SU-DHL-6 (cell line): ENCODE measurements around the gene ADAMTS7.
"Not testable (repeated sequence)": the region's sequence is repeated elsewhere in the genome, so short reads cannot be mapped to it uniquely, and the experiment has no call there.

Experiments used
- H2AFZ ChIP-seq: fragments of 200-600 bp; sonication (generic); 2 replicates; pipeline ENCODE4 v1.6.1; 2014; ENCODE audit warnings: low read depth, mild to moderate bottlenecking, moderate library complexity, mixed read lengths, antibody characterized with exemption, low read length; ENCODE audit not compliant: severe bottlenecking
- H3F3A ChIP-seq: fragments of 200-600 bp; shearing (Covaris generic); 2 replicates; pipeline ENCODE4 v1.6.0; 2016; ENCODE audit warnings: antibody characterized with exemption, mild to moderate bottlenecking; ENCODE audit not compliant: insufficient read depth
- H3K27ac ChIP-seq: fragments of 200-600 bp; sonication (generic); 2 replicates; pipeline ENCODE4 v1.5.1; 2016; ENCODE audit warnings: low read depth, mild to moderate bottlenecking, low read length, moderate library complexity, mixed read lengths
- H3K27me3 ChIP-seq: fragments of 200-600 bp; sonication (generic), shearing (Covaris generic); 2 replicates; pipeline ENCODE4 v1.6.0; 2014; ENCODE audit warnings: mild to moderate bottlenecking, low read length
- H3K36me3 ChIP-seq: fragments of 200-600 bp; sonication (generic); 2 replicates; pipeline ENCODE4 v1.6.1; 2014; ENCODE audit warnings: mild to moderate bottlenecking, low read length, mixed read lengths
- H3K4me2 ChIP-seq: fragments of 300-600, 200-600 bp; shearing (Covaris generic), sonication (generic); 2 replicates; pipeline ENCODE4 v1.6.0; 2014; ENCODE audit warnings: low read length, low read depth, mild to moderate bottlenecking; ENCODE audit not compliant: poor library complexity, severe bottlenecking
- H3K4me3 ChIP-seq: fragments of 200-600 bp; sonication (generic); 2 replicates; pipeline ENCODE4 v1.5.1; 2014; ENCODE audit warnings: antibody characterized with exemption, low read length, mild to moderate bottlenecking, mixed read lengths; ENCODE audit not compliant: insufficient read depth, poor library complexity, severe bottlenecking
- H3K79me2 ChIP-seq: fragments of 200-600 bp; sonication (generic); 2 replicates; pipeline ENCODE4 v1.6.1; 2014; ENCODE audit warnings: mild to moderate bottlenecking, low read length, moderate library complexity; ENCODE audit not compliant: insufficient read depth
- H3K9ac ChIP-seq: fragments of 200-600 bp; sonication (generic); 2 replicates; pipeline ENCODE4 v1.7.0; 2014; ENCODE audit warnings: mild to moderate bottlenecking, low read length
- H3K9me2 ChIP-seq: fragments of 200-600 bp; sonication (generic); replicated peaks from 2 replicates; pipeline ENCODE4 v1.6.1; 2014; ENCODE audit warnings: low read length; ENCODE audit not compliant: insufficient read depth
- H3K9me3 ChIP-seq: fragments of 200-600 bp; sonication (generic); 2 replicates; pipeline ENCODE4 v1.6.1; 2014; ENCODE audit warnings: low read length, mixed read lengths; ENCODE audit not compliant: insufficient read depth
- H4K20me1 ChIP-seq: fragments of 200-600 bp; sonication (generic); 2 replicates; pipeline ENCODE4 v1.6.1; 2014; ENCODE audit warnings: low read depth, mild to moderate bottlenecking, antibody characterized with exemption, low read length, moderate library complexity, mixed read lengths
- EZH2phosphoT487 ChIP-seq: fragments of 200-600 bp; sonication (generic), shearing (Covaris generic); conservative IDR thresholded peaks from 2 replicates; pipeline ENCODE4 v1.6.1; 2018; ENCODE audit warnings: mild to moderate bottlenecking, antibody characterized with exemption, low read length, moderate library complexity, mixed read lengths
- TF ChIP-seq, protein P1 (sequence below): fragments of 200-600 bp; sonication (generic); IDR thresholded peaks from one replicate; pipeline ENCODE4 v1.5.1; 2017; ENCODE audit warnings: antibody characterized with exemption, mild to moderate bottlenecking, low read length, moderate library complexity; ENCODE audit not compliant: insufficient read depth, poor library complexity, severe bottlenecking

ADAMTS7 gene

DNA sequence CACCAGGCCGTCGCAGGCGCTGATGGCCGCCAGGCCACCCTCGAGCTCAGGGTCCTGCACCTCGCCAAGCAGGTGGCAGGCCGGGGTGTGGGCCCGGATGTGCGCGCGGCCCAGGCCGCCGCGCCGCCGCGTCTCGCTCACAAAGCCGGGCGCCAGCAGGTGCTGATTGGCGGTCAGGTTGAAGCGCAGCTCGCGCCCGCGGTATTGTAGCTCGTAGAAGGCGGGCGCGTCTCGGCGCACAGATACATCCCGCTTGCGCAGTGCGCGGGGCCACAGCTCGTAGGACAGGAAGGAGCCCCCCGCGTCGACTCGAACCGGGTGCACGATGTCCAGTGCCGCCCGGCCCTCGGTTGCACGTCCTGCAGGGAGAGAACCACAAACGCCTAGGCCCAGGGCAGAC, 11.1 kb downstream of the ADAMTS7 start:
- H3K4me3 ChIP-seq, result no peak overlapping the region
- no peaks in the 10 kb centered on the region for H3K9me2 ChIP-seq
- H3F3A ChIP-seq, result no peaks in the 10 kb centered on the region
- no peak overlapping the region for H3K9ac ChIP-seq
- H3K79me2 ChIP-seq, result no peaks in the 10 kb centered on the region
- H3K27ac ChIP-seq, result no peak overlapping the region
- H3K9me3 ChIP-seq, result no peaks in the 10 kb centered on the region
- no peaks in the 10 kb centered on the region for H3K27me3 ChIP-seq
- no peaks in the 10 kb centered on the region for H3K36me3 ChIP-seq
- TF ChIP-seq, protein P1, sequence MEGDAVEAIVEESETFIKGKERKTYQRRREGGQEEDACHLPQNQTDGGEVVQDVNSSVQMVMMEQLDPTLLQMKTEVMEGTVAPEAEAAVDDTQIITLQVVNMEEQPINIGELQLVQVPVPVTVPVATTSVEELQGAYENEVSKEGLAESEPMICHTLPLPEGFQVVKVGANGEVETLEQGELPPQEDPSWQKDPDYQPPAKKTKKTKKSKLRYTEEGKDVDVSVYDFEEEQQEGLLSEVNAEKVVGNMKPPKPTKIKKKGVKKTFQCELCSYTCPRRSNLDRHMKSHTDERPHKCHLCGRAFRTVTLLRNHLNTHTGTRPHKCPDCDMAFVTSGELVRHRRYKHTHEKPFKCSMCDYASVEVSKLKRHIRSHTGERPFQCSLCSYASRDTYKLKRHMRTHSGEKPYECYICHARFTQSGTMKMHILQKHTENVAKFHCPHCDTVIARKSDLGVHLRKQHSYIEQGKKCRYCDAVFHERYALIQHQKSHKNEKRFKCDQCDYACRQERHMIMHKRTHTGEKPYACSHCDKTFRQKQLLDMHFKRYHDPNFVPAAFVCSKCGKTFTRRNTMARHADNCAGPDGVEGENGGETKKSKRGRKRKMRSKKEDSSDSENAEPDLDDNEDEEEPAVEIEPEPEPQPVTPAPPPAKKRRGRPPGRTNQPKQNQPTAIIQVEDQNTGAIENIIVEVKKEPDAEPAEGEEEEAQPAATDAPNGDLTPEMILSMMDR, result no peak
- no peak for TF ChIP-seq EZH2phosphoT487
- H3K4me2 ChIP-seq, result no peak overlapping the region
- H4K20me1 ChIP-seq, result no peaks in the 10 kb centered on the region
- H2AFZ ChIP-seq, result no peak overlapping the region

DNA sequence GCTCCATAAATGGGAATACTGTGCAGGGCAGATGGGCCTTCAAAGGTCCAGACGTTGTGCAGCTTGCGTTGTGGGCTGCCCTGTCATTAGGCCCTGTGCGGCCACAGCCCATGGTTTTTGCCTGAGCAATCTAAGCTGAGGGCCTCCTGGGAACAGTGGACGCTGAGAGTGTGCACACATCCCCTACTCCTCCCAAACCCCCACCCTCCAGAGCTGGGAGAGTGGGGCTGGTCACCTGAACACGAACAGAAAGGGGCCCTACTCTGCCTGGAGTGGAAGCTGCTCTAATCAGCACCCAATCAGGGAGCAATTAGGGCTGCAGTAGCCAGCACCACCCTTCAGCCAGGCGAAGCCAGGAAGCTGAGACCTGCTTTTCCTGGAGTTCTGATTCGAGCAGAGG, 12.2 kb downstream of the ADAMTS7 start:
- not testable (repeated sequence) for H3K4me3 ChIP-seq, H3F3A ChIP-seq, H3K79me2 ChIP-seq, H2AFZ ChIP-seq, H3K27ac ChIP-seq, H3K36me3 ChIP-seq, H3K27me3 ChIP-seq, H3K9ac ChIP-seq, H4K20me1 ChIP-seq, H3K9me3 ChIP-seq, H3K9me2 ChIP-seq, H3K4me2 ChIP-seq

DNA sequence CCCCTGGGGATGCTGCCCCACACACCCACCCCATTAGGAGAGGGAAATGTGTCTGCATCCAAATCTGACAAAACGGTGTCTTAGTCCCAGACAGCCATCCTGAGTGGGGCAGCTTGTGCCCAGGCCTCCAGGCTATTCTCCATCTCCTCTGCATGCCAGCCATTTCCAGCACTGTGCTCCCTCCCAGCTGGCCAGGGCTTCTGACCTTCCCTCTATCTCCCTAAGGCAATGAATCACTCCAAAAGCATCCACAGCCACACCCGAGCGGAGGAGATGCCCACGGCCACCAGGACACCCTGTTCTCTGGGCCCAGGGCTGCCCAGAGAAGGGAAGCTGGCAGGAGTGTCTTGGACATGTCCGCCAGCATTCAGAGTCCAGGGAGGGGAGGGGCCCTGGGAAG, 12.9 kb downstream of the ADAMTS7 start:
- H3K36me3 ChIP-seq, H3K27ac ChIP-seq, H3K4me3 ChIP-seq, H3K4me2 ChIP-seq, H4K20me1 ChIP-seq, H3K9ac ChIP-seq, H3K9me2 ChIP-seq, H2AFZ ChIP-seq, H3K9me3 ChIP-seq, H3K27me3 ChIP-seq, H3K79me2 ChIP-seq, H3F3A ChIP-seq: not testable (repeated sequence)

DNA sequence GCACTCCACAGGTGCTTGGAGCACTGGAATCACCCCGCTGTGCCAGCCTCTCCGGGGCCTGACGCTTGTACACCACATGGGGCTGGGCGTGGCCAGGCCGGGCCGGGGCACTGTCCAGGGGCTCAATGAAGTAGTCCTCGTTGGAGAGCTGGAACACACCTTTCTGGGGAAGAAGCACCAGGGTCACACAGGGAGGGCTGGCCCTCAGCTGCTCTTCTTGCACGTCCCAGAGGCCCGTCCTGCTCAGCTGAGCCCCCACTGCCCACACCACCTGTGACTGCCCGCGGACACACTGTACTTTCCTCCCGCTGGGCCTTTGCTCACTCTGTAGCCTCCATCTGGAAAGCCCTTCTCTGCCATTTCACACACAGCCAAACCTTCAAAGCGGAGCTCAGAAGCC, 13.3 kb downstream of the ADAMTS7 start:
- TF ChIP-seq, protein P1, result no peak
- no peak for TF ChIP-seq EZH2phosphoT487
- H3K9me3 ChIP-seq, result no peaks in the 10 kb centered on the region
- H3K79me2 ChIP-seq, result no peaks in the 10 kb centered on the region
- no peak overlapping the region for H3K9ac ChIP-seq
- H3K4me2 ChIP-seq, result no peak overlapping the region
- no peak overlapping the region for H3K4me3 ChIP-seq
- H4K20me1 ChIP-seq, result no peaks in the 10 kb centered on the region
- no peaks in the 10 kb centered on the region for H3K9me2 ChIP-seq
- H2AFZ ChIP-seq, result no peak overlapping the region
- no peak overlapping the region for H3K27ac ChIP-seq
- no peaks in the 10 kb centered on the region for H3K27me3 ChIP-seq
- no peaks in the 10 kb centered on the region for H3K36me3 ChIP-seq
- no peaks in the 10 kb centered on the region for H3F3A ChIP-seq
